DMS 273 (cell line): Measurements from ENCODE around the gene ESPNL.

Experiments used
- DNase-seq: peaks from one replicate; lab custom pipeline; 2025; ENCODE audit not compliant: unreplicated experiment; lab: John Stamatoyannopoulos, UW

ESPNL gene

GRCh38 chr2:238127165-238128060 is 27.3 kb downstream of the ESPNL start:
- DNase-seq = no peak

GRCh38 chr2:238128061-238128440 is 27.9 kb downstream of the ESPNL start:
- DNase-seq = no peak

DNA sequence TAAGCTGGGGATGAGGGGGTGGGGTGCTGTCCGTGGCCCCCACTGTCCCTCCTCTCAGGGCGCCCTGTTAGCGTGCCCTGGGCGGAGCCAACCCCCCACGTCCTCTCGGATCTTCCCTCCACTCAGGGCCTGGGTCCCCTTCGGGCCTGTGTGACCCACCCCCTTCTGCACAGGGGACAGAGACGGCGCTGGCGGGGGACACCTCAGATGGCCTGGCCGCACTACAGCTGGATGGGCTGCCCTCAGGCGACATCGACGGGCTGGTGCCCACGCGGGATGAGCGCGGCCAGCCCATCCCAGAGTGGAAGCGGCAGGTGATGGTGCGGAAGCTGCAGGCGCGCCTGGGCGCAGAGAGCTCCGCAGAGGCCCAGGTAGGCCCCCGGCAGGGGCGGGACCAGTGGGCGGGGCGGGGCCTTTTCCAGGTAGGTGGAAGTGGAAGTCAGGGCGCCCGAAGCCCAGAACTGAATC is 28.4 kb downstream of the ESPNL start:
- DNase-seq = no peak

- no peak for DNase-seq
Measured at GRCh38 chr2:238129166-238130010, 29.2 kb downstream of the ESPNL start.

GRCh38 chr2:238130111-238130695 is 30.1 kb downstream of the ESPNL start:
- no peak for DNase-seq

- DNase-seq = no peak
Measured at GRCh38 chr2:238130696-238131628, 30.8 kb downstream of the ESPNL start.

- DNase-seq = no peak
Measured at GRCh38 chr2:238131761-238132462, 31.8 kb downstream of the ESPNL start.

DNA sequence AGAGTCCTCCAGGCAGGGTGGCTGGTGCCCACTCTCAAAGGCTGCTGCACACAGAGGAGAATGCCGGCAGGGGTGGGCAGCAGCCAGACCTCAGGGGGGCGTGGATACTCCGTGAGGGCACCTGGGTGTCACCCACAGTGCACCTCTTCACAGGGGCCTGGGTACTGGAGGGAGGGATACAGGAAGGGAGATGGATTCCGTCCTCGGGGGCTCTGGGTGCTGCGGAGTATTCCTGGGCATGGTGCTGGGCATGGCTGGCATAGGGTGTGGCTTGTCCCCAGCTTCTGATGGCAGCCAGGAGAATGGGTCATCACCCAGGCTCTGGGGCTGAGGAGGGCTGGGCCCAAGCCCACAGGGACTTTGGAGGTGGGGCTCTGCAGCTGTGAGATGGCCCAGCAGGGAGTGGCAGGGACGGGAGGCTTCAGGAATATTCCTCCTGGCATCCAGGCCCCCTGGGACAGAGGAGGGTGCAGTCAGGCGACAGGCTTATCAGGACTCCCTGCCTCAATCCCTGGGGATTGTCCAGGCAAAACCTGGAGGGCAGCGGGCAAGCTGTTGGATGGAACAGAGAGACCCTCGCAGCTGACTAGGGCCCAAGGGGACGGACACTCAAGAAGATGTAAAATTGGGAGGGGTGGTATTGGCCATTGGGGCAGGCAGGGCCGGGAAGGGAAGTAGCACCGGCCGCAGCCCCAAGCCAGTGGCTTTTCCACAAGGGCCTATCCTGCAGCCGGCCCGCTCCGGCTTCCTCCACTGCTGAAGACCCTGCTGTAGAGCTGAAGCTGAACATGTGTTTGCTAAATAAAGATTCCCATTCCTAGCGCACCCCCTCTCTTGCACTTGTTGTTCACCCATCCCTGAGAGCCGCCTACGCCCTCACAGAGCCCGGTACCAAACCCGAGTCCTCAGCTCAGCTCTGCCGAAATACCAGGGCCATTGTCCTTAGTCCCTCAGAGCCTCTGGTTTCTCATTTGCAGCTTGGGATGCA is 32.6 kb downstream of the ESPNL start:
- DNase-seq = no peak

GRCh38 chr2:238133499-238134392 is 33.6 kb downstream of the ESPNL start:
- peak; percentile 28 for DNase-seq

DNA sequence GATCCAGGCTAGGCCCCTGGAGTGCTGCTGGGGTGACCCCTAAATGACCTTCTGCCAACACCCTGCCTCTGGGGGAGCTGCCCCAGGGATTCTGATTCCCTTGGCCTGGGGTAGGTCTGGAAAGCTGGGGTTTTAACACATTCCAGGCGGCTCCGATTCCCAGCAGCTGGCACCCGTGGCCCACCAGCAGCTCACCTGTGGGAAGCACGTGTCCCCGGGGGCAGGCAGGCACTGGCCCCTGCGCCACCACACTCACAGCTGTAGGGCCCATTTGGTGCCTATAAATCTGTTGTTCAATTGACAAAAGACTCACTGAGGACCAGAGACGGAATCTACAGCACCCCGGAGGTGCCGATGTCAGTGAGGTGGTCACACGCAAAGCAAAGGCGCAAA is 34.2 kb downstream of the ESPNL start:
- no peak for DNase-seq

DNA sequence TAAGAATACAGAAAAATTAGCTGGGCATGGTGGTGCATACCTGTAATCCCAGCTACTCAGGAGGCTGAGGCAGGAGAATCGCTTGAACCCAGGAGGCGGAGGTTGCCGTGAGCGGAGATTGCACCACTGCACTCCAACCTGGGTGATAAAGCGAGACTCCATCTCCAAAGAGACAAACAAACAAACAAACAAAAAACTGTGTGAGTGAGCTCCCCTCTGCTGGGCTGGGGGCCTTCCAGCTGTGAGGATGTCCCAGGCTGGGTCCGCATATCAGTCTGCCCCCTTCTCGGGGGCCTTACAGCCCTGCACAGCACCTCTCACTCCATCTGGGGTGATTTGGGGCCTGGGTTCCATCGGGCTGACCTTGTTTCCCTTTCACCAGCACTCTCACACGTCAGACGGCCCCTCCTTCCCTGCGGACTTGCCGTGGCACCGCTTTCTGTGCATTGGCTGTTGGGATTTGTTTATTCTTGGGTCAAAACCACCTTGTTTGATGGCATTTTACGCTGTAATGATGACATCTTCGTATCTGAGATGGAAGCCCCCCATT is 35.5 kb downstream of the ESPNL start:
- DNase-seq = no peak

DNA sequence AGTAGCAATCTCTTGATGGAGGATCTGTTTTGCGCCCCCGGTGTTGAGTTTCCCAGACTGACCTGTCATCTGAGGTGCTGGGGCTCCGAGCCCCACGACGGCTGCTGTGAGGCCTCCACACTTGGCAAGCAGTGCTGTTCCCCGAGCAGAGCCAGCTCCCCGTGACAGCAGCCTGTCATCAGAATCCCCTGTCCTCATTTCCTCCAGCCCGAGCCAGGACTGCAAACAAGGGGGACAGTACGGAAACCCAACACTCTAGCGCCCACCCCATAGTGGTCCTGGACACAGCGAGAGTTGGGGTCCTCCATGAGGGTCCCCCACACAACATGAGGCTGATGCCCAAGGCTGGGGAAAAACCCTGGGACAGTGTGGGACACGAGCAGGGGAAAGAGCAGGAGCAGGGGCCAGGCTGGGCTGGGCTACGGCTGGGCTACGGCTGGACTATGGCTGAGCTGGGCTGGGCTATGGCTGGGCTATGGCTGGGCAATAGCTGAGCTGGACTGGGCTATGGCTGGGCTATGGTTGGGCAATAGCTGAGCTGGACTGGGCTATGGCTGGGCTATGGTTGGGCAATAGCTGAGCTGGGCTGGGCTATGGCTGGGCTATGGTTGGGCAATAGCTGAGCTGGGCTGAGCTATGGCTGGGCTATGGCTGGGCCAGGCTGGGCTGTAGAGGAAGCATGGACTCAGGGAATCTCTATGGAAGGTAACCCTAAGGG is 36.8 kb downstream of the ESPNL start:
- DNase-seq = no peak

- no peak for DNase-seq
Measured at GRCh38 chr2:238137885-238138284, 37.7 kb downstream of the ESPNL start.

GRCh38 chr2:238138331-238139195 is 38.4 kb downstream of the ESPNL start, which contains the start of gene KLHL30:
KLHL30 (plus strand) TSS chr2:238138668; CDS start chr2:238140755, 2,087 bp downstream.
- no peak for DNase-seq

DNA sequence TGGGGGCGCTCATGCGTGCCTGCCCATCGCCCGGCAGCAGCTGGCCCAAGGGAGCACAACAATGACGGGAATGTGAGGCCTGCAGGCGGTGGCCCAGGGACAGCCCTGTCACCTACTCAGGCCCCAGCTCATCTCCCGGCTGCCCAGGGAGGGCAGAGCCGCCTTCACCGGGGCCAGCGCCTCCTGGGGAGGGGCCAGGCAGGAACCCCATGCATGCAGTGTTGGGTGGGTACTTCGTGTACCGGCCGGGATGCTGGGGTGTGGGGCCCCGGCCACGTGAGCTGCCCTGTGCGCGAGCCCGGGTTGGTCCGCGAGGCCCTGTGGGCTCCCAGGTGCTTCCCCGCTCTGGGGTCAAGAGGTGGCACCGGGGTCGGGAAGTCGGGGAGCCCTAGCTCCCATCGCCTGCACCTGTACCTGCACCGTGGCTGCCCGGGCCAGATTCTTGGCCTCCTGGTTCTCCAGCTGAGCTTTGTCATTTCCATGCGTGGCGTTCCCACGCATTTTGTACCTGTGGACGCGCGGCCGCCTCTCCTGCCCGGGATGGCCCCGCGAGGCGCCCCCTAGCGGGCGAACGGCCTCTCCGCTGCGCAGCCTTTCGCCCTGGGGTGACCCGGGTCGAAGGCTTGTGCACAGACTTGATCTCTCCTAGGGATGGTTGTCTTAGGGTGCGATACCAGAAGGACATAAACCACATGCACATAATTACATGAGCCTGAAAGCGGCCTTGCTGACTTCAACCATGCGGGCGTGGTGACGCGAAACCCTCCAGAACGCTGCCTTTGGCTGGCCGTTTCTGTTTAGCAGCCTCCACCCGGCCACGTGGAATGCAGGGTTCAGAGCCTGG is 39.3 kb downstream of the ESPNL start:
- no peak for DNase-seq
